ENCODE results near the gene TCIRG1. TPM values are rescaled to one million over a fixed set of nuclear protein-coding genes. Genes with fewer than 3 reads are reported as not detected.

TCIRG1 gene
- total RNA-seq, 2 donors from 2014 or later, result 80.8 to 105 TPM

- intact Hi-C loops (cut with DNase I), result no loop called here
- DNase-seq (ENCODE audit: low spot score), result peak; percentile 88
These were observed 24.5 kb upstream of the TCIRG1 start for GRCh38 chr11:68014157-68014946.

GRCh38 chr11:68014947-68015447 is 23.8 kb upstream of the TCIRG1 start:
- intact Hi-C loops (cut with DNase I), result no loop called here

GRCh38 chr11:68015467-68015866 is 23.4 kb upstream of the TCIRG1 start:
- DNase-seq (ENCODE audit: low spot score), result no peak
- intact Hi-C loops (cut with DNase I), result no loop called here

More at GRCh38 chr11:68014947-68015447, 23.8 kb upstream of the TCIRG1 start:
- no peak for DNase-seq (ENCODE audit: low spot score)

- no peak for DNase-seq (ENCODE audit: low spot score)
- intact Hi-C loops (cut with DNase I), result no loop called here
These were observed 22.5 kb upstream of the TCIRG1 start for GRCh38 chr11:68016161-68016903.

GRCh38 chr11:68016904-68017817 is 21.7 kb upstream of the TCIRG1 start:
- intact Hi-C loops (cut with DNase I), result no loop called here
- DNase-seq (ENCODE audit: low spot score), result no peak

GRCh38 chr11:68017980-68018729 is 20.7 kb upstream of the TCIRG1 start:
- intact Hi-C loops (cut with DNase I), result no loop called here
- DNase-seq (ENCODE audit: low spot score), result no peak

GRCh38 chr11:68018730-68019190 is 20.1 kb upstream of the TCIRG1 start:
- intact Hi-C loops (cut with DNase I), result no loop called here
- DNase-seq (ENCODE audit: low spot score), result no peak

GRCh38 chr11:68019486-68019885 is 19.3 kb upstream of the TCIRG1 start:
- intact Hi-C loops (cut with DNase I), result no loop called here
- no peak for DNase-seq (ENCODE audit: low spot score)

GRCh38 chr11:68020575-68020974 is 18.2 kb upstream of the TCIRG1 start:
- intact Hi-C loops (cut with DNase I), result no loop called here
- DNase-seq (ENCODE audit: low spot score), result no peak

- DNase-seq (ENCODE audit: low spot score), result no peak
- intact Hi-C loops (cut with DNase I), result no loop called here
These were observed 17.5 kb upstream of the TCIRG1 start for GRCh38 chr11:68021167-68021787.

- intact Hi-C loops (cut with DNase I), result no loop called here
- no peak for DNase-seq (ENCODE audit: low spot score)
These were observed 16.3 kb upstream of the TCIRG1 start for GRCh38 chr11:68022531-68022930.

- intact Hi-C loops (cut with DNase I), result no loop called here
- DNase-seq (ENCODE audit: low spot score), result no peak
These were observed 14.3 kb upstream of the TCIRG1 start for GRCh38 chr11:68024508-68024907.

GRCh38 chr11:68025047-68025446 is 13.8 kb upstream of the TCIRG1 start:
- no peak for DNase-seq (ENCODE audit: low spot score)
- intact Hi-C loops (cut with DNase I), result no loop called here

GRCh38 chr11:68026391-68027105 is 12.3 kb upstream of the TCIRG1 start:
- intact Hi-C loops (cut with DNase I), result no loop called here
- DNase-seq (ENCODE audit: low spot score), result no peak

GRCh38 chr11:68027667-68028066 is 11.2 kb upstream of the TCIRG1 start:
- no peak for DNase-seq (ENCODE audit: low spot score)
- intact Hi-C loops (cut with DNase I), result no loop called here

- DNase-seq (ENCODE audit: low spot score), result no peak
- intact Hi-C loops (cut with DNase I), result no loop called here
These were observed 9.9 kb upstream of the TCIRG1 start for GRCh38 chr11:68028802-68029545.

All from posterior vena cava (tissue), 2 donors.